Heart right ventricle (tissue), 16 donors: ENCODE data around the gene ERICH6. TPM values are rescaled to one million over a fixed set of nuclear protein-coding genes. Genes with fewer than 3 reads are reported as not detected.

Experiments used
- ATAC-seq, 8 donors: fragments of 200-7000 bp; cut with Tn5 transposase; one replicate each; pipeline ENCODE4 v1.9.1; 2020; ENCODE audit warnings: mild to moderate bottlenecking in 8 of 8, moderate library complexity in 8 of 8, moderate number of reproducible peaks in 1 of 8
- DNase-seq, 2 donors: peaks; one replicate each; pipeline ENCODE4 v3.0.0-alpha.2; 2020
- H3K27ac ChIP-seq, 10 donors: fragments of 200-600 bp; sonication (generic) in 2 of 10; one replicate each; pipeline versions ENCODE4 v1.5.0 to v1.8.0; 2020 to 2022; ENCODE audit warnings: mild to moderate bottlenecking in 3 of 10
- H3K27me3 ChIP-seq, 7 donors: fragments of 200-600 bp; one replicate each; pipeline ENCODE4 v1.8.0; 2021 to 2022; ENCODE audit warnings: mild to moderate bottlenecking in 2 of 7
- H3K36me3 ChIP-seq, 9 donors: fragments of 200-600 bp; sonication (generic) in 1 of 9; one replicate each; pipeline versions ENCODE4 v1.5.0 to v1.8.0; 2020 to 2022; ENCODE audit warnings: mild to moderate bottlenecking in 2 of 9
- H3K4me1 ChIP-seq, 9 donors: fragments of 200-600 bp; sonication (generic) in 1 of 9; one replicate each; pipeline versions ENCODE4 v1.5.0 to v1.8.0; 2020 to 2022; ENCODE audit warnings: mild to moderate bottlenecking in 4 of 9
- H3K4me3 ChIP-seq, 10 donors: fragments of 200-600 bp; sonication (generic) in 2 of 10; one replicate each; pipeline versions ENCODE4 v1.5.0 to v1.8.0; 2020 to 2022; ENCODE audit warnings: mild to moderate bottlenecking in 7 of 10, moderate library complexity in 2 of 10
- H3K9me3 ChIP-seq, 11 donors: fragments of 200-600 bp in 10 of 11; sonication (generic) in 2 of 11; one replicate each; pipeline versions ENCODE4 v1.5.0 to v1.8.0; 2013 to 2022; ENCODE audit warnings: mild to moderate bottlenecking in 2 of 11, control low read depth in 1 of 11, moderate library complexity in 1 of 11
- WGBS, 2 donors: extraction: QIAGEN DNeasy Blood & Tissue Kit; methylation state at CpG; one replicate each; pipeline ENCODE4 v1.1.7; 2013; ENCODE audit warnings: inconsistent platforms in 1 of 2; 5-methylcytosine and 5-hydroxymethylcytosine counted together
- intact Hi-C, 10 donors: fragments of 100-400 bp; cut with DNase I; formaldehyde crosslinking; loops; one replicate each; pipeline versions ENCODE4 v1.11.1 to v1.14.2; 2022
- polyA plus RNA-seq, 2 donors: library from polyadenylated mRNA; stranded (reverse); fragments of 200-250 nt; gene quantifications; one replicate each; pipeline ENCODE4 v1.2.3, GENCODE V29; 2013
- total RNA-seq, 10 donors: library from RNA; stranded (reverse); fragmentation: NEBNext Ultra II Directional in 3 of 10; extraction: Animal tissue kit (Norgen Biotek cat#: 25700) in 3 of 10; gene quantifications; one replicate each; pipeline versions ENCODE4 v1.2.1 to v1.2.4, GENCODE V29; 2021 to 2023
- TF ChIP-seq, protein P1 (sequence below), 9 donors: fragments of 200-600 bp; sonication (generic) in 2 of 9; IDR thresholded peaks; one replicate each; pipeline versions ENCODE4 v1.5.0 to v1.8.0; 2021 to 2022; ENCODE audit warnings: antibody characterized with exemption in 9 of 9, mild to moderate bottlenecking in 5 of 9, moderate library complexity in 1 of 9
- donor health status: Arrhythmogenic right ventricular cardiomyopathy.
- donor health status: ischemic (EF 13 %, LVEDD 7.1; RV severe dilation, severe dysfunction).
- donor health status: healthy with polysubstance abuse.
- donor health status: DM: no; HTN: yes; CAD: no.
- donor health status: DM: no; HTN: no; CAD: no.
- donor health status: ischemic (EF 25% LVEDD 6.9; RV normal size, moderate dysfunction).
- donor health status: ischemic (EF 25% LVEDD 5.7; RV mildly dilated, moderate dysfunction).
- donor health status: healthy.
- donor health status: DM: yes; HTN: yes; CAD: no.
- donor health status: Ischemic cardiomyopathy.
- donor health status: ischemic (EF 35%, LVEDD 5.7; RV mildly dilated, moderate dysfunction).
- donor health status: nonischemic (EF 11% LVEDD 7.7; RV severe dilation, severe dysfunction).
- donor health status: DM: yes; HTN: yes; CAD: no.
- donor health status: PGD.
- donor health status: ischemic (EF 29% LVEDD 5.4; RV normal size, mild dysfunction).
- donor health status: nonischemic (EF 23%, LVEDD 6.1; RV moderate dilation, normal function).

The ERICH6 gene
- total and polyA plus RNA-seq, 12 donors, result 0.20 to 0.56 TPM; not detected in 10

DNA sequence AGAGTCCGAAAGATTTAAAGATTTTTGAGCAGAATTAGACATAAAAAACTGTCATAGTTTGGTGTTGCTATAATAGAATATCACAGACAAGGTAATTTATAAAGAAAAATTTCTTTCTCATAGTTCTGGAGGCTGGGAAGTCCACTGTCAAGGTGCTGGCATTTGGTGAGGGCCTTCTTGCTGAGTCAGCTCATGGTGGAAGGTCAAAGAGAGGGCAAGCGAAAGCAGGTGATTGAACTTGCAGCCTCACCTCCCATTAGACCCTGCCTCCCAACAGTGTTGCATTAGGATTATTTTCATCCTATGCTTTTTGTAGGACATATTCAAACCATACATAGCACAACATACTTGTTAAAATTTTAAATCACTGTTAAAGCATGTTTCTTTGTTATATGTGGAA is 90.7 kb downstream of the ERICH6 start:
- DNase-seq (no peak), ATAC-seq (no peak)
- TF ChIP-seq, protein P1, sequence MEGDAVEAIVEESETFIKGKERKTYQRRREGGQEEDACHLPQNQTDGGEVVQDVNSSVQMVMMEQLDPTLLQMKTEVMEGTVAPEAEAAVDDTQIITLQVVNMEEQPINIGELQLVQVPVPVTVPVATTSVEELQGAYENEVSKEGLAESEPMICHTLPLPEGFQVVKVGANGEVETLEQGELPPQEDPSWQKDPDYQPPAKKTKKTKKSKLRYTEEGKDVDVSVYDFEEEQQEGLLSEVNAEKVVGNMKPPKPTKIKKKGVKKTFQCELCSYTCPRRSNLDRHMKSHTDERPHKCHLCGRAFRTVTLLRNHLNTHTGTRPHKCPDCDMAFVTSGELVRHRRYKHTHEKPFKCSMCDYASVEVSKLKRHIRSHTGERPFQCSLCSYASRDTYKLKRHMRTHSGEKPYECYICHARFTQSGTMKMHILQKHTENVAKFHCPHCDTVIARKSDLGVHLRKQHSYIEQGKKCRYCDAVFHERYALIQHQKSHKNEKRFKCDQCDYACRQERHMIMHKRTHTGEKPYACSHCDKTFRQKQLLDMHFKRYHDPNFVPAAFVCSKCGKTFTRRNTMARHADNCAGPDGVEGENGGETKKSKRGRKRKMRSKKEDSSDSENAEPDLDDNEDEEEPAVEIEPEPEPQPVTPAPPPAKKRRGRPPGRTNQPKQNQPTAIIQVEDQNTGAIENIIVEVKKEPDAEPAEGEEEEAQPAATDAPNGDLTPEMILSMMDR (IDR thresholded peaks at IDR 0.05), result no peak
- WGBS, 2 donors, result 98 to 100% methylated on average over 2 of the region's 2 CpGs
- H3K9me3 ChIP-seq, result no peaks in the 10 kb centered on the region
- H3K27me3 ChIP-seq, result no peaks in the 10 kb centered on the region
- H3K4me3 ChIP-seq, result no peak overlapping the region
- H3K4me1 ChIP-seq, result peaks cover 0 to 46% (median 27%) of the 10 kb centered on the region in 9 donors
- H3K27ac ChIP-seq, result no peak overlapping the region
- peaks cover 0 to 29% (median 7%) of the 10 kb centered on the region in 9 donors for H3K36me3 ChIP-seq
- intact Hi-C loops, result loop anchor here in 1 of 10 donors (10.0 kb wide), 1 partner anchor 92 kb away; the partner anchor contains the start of gene ERICH6

DNA sequence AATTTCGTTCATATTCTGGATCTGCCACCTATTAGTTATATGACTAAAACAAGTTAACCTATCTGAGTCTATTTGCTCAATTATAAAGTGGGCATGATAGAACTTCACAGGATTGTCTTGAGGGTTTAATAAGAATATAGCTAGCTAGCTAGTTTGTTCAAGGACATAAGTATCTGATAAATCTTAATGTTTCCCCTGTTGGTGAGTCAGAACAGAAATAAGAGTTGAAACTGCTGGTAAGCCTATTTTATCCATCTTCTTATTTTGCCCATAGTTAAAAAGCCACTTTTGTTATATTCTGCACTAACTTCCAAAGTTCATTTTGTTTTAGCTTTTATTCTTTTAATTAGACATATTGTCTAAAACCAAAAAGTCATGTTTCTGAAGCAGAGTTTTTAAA is 91.2 kb downstream of the ERICH6 start:
- no peak overlapping the region for H3K4me3 ChIP-seq
- H3K36me3 ChIP-seq, result peaks cover 0 to 32% (median 7%) of the 10 kb centered on the region in 9 donors
- H3K9me3 ChIP-seq, result no peaks in the 10 kb centered on the region
- H3K27me3 ChIP-seq, result no peaks in the 10 kb centered on the region
- DNase-seq (no peak), ATAC-seq (no peak)
- WGBS, 2 donors, result 90 to 95% methylated on average over 1 of the region's 1 CpG
- TF ChIP-seq, protein P1 (IDR thresholded peaks at IDR 0.05), result no peak
- H3K27ac ChIP-seq, result no peak overlapping the region
- H3K4me1 ChIP-seq, result peaks cover 0 to 51% (median 32%) of the 10 kb centered on the region in 9 donors
- intact Hi-C loops, result loop anchor here in 1 of 10 donors (10.0 kb wide), 1 partner anchor 92 kb away; the partner anchor contains the start of gene ERICH6

DNA sequence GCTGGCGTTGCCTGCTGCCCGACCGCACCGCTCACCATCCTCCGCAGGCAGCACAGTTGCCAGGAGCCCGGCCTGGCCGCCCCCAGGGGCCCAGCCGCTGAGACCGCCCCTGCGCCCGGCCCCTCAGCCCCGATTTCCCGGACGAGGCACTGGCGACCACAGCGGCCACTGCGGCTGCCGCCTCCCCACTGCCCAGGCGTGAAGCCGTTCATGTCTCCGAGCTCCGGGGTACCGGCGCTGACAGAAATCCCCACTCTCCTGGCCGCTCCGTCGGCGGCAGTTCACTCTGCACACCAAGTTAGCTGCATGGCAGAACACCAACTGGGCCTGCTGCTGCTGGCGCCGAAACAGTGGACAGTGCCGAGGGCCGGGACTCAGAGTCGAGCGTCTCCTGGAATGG is 92.1 kb downstream of the ERICH6 start:
- TF ChIP-seq, protein P1 (IDR thresholded peaks at IDR 0.05), result no peak
- Histone ChIP-seq H3K4me3 (no peak overlapping the region), H3K4me1 (peaks cover 0 to 57% (median 40%) of the 10 kb centered on the region in 9 donors), H3K27me3 (no peaks in the 10 kb centered on the region), H3K27ac (no peak overlapping the region), H3K9me3 (no peaks in the 10 kb centered on the region), H3K36me3 (peaks cover 0 to 36% (median 7%) of the 10 kb centered on the region in 9 donors)
- DNase-seq (no peak), ATAC-seq (peak in 1 of 8 donors; percentile 27)
- intact Hi-C loops, result loop anchor here in 1 of 10 donors (10.0 kb wide), 1 partner anchor 93 kb away; the partner anchor contains the start of gene ERICH6
- WGBS, 2 donors, result 98% methylated on average over 34 of the region's 34 CpGs

DNA sequence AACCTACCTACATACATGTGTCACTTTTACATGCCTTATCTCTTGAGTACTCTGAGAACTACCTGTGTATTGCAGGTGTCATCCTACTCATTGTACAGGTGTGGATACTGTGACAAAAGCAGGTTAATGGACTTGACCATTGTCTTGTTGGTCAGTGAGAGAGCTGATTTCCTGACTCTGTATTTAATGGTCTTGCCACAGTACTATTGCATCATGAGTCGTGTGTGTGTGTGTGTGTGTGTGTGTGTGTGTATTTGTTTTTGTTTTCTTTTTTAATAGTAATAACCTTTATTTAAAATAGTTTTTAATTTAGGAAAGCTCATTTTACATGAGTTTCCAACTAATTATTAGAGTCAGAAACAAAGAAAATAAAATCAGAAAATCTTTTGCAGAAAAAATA is 92.9 kb downstream of the ERICH6 start:
- H3K27me3 ChIP-seq, result no peaks in the 10 kb centered on the region
- no peaks in the 10 kb centered on the region for H3K9me3 ChIP-seq
- peaks cover 0 to 42% (median 7%) of the 10 kb centered on the region in 9 donors for H3K36me3 ChIP-seq
- 68 to 71% methylated on average over 1 of the region's 1 CpG for WGBS, 2 donors
- DNase-seq, result no peak
- peak in 1 of 8 donors; percentile 35 for ATAC-seq
- no peak overlapping the region for H3K4me3 ChIP-seq
- TF ChIP-seq, protein P1 (IDR thresholded peaks at IDR 0.05), result no peak
- intact Hi-C loops, result loop anchor here in 1 of 10 donors (10.0 kb wide), 1 partner anchor 94 kb away; the partner anchor contains the start of gene ERICH6
- H3K4me1 ChIP-seq, result peaks cover 0 to 66% (median 49%) of the 10 kb centered on the region in 9 donors
- no peak overlapping the region for H3K27ac ChIP-seq
